ENCODE measurements around the gene NADSYN1. TPM values are rescaled to one million over a fixed set of nuclear protein-coding genes. Genes with fewer than 3 reads are reported as not detected.

NADSYN1 gene
- total and polyA plus RNA-seq, 2 experiments from 2014 or later = 35.6 to 54.9 TPM

GRCh38 chr11:71490044-71490730, 37.2 kb downstream of the NADSYN1 start (continued):
- TF ChIP-seq, protein P1, sequence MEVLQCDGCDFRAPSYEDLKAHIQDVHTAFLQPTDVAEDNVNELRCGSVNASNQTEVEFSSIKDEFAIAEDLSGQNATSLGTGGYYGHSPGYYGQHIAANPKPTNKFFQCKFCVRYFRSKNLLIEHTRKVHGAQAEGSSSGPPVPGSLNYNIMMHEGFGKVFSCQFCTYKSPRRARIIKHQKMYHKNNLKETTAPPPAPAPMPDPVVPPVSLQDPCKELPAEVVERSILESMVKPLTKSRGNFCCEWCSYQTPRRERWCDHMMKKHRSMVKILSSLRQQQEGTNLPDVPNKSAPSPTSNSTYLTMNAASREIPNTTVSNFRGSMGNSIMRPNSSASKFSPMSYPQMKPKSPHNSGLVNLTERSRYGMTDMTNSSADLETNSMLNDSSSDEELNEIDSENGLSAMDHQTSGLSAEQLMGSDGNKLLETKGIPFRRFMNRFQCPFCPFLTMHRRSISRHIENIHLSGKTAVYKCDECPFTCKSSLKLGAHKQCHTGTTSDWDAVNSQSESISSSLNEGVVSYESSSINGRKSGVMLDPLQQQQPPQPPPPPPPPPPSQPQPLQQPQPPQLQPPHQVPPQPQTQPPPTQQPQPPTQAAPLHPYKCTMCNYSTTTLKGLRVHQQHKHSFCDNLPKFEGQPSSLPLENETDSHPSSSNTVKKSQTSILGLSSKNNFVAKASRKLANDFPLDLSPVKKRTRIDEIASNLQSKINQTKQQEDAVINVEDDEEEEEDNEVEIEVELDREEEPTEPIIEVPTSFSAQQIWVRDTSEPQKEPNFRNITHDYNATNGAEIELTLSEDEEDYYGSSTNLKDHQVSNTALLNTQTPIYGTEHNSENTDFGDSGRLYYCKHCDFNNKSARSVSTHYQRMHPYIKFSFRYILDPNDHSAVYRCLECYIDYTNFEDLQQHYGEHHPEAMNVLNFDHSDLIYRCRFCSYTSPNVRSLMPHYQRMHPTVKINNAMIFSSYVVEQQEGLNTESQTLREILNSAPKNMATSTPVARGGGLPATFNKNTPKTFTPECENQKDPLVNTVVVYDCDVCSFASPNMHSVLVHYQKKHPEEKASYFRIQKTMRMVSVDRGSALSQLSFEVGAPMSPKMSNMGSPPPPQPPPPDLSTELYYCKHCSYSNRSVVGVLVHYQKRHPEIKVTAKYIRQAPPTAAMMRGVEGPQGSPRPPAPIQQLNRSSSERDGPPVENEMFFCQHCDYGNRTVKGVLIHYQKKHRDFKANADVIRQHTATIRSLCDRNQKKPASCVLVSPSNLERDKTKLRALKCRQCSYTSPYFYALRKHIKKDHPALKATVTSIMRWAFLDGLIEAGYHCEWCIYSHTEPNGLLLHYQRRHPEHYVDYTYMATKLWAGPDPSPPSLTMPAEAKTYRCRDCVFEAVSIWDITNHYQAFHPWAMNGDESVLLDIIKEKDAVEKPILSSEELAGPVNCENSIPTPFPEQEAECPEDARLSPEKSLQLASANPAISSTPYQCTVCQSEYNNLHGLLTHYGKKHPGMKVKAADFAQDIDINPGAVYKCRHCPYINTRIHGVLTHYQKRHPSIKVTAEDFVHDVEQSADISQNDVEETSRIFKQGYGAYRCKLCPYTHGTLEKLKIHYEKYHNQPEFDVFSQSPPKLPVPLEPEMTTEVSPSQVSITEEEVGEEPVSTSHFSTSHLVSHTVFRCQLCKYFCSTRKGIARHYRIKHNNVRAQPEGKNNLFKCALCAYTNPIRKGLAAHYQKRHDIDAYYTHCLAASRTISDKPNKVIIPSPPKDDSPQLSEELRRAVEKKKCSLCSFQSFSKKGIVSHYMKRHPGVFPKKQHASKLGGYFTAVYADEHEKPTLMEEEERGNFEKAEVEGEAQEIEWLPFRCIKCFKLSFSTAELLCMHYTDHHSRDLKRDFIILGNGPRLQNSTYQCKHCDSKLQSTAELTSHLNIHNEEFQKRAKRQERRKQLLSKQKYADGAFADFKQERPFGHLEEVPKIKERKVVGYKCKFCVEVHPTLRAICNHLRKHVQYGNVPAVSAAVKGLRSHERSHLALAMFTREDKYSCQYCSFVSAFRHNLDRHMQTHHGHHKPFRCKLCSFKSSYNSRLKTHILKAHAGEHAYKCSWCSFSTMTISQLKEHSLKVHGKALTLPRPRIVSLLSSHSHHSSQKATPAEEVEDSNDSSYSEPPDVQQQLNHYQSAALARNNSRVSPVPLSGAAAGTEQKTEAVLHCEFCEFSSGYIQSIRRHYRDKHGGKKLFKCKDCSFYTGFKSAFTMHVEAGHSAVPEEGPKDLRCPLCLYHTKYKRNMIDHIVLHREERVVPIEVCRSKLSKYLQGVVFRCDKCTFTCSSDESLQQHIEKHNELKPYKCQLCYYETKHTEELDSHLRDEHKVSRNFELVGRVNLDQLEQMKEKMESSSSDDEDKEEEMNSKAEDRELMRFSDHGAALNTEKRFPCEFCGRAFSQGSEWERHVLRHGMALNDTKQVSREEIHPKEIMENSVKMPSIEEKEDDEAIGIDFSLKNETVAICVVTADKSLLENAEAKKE (CRISPR knock-in tag; IDR thresholded peaks at IDR 0.05) = no peak
- TF ChIP-seq CTCF (conservative IDR thresholded peaks at IDR 0.05; ENCODE audit: low read depth in 2 of 2) = no peak

GRCh38 chr11:71490731-71491390, 37.9 kb downstream of the NADSYN1 start:
- no peak overlapping the region for H3K27ac ChIP-seq (ENCODE audit: low read depth)
- H3K36me3 ChIP-seq (ENCODE audit: insufficient read depth) = no peaks in the 10 kb centered on the region
- no peak overlapping the region for H3K4me2 ChIP-seq
- Mint-ChIP-seq H3K4me3 (no peak overlapping the region), H3K36me3 (ENCODE audit: low read depth) (peaks cover 34% of the 10 kb centered on the region), H3K27ac (peak overlapping the region; percentile 92), H3K9me3 (no peaks in the 10 kb centered on the region), H3K4me1 (peaks cover 2% of the 10 kb centered on the region; the same call in 1 of the 3 replicates), H3K27me3 (ENCODE audit: insufficient read depth, low read depth, poor library complexity) (peaks cover 12% of the 10 kb centered on the region)
- no peak for DNase-seq (ENCODE audit: low spot score)
- no peaks in the 10 kb centered on the region; the same call in 1 of the 2 replicates for H4K20me1 ChIP-seq (replicated peaks; ENCODE audit: insufficient read depth)
- H2AFZ ChIP-seq = no peak overlapping the region
- no peaks in the 10 kb centered on the region for H3F3A ChIP-seq (replicated peaks; ENCODE audit: low read depth)
- no peaks in the 10 kb centered on the region for H3K79me2 ChIP-seq (replicated peaks; ENCODE audit: insufficient read depth)
- no peaks in the 10 kb centered on the region for H3K4me1 ChIP-seq (ENCODE audit: insufficient read depth)
- H3K9me2 ChIP-seq (ENCODE audit: insufficient read depth) = no peaks in the 10 kb centered on the region
- no peak overlapping the region for H3K4me3 ChIP-seq
- no peak for ATAC-seq
- no peaks in the 10 kb centered on the region for H3K27me3 ChIP-seq (ENCODE audit: insufficient read depth)
- TF ChIP-seq EZH2 (IDR thresholded peaks at IDR 0.05; ENCODE audit: low read depth, unreplicated experiment) = no peak
- TF ChIP-seq STAT1 (IDR thresholded peaks at IDR 0.05; ENCODE audit: unreplicated experiment) = no peak
- no peak for TF ChIP-seq REST (IDR thresholded peaks at IDR 0.05; ENCODE audit: unreplicated experiment)
- TF ChIP-seq CTCF (conservative IDR thresholded peaks at IDR 0.05; ENCODE audit: low read depth in 2 of 2) = no peak
- TF ChIP-seq ZNF114 (CRISPR knock-in tag; IDR thresholded peaks at IDR 0.05) = no peak

Data from GM23338 (cell line).